T-helper 1 cell treated with Interleukin-12 subunit alpha and Interleukin-12 subunit beta and Interleukin-4 antibody, amounts not matched to agents 30 μg/mL and 1 μg/mL, for 36 hours (primary cell): ENCODE measurements around the gene IL21R.
"Not testable (repeated sequence)": the region's sequence is repeated elsewhere in the genome, so short reads cannot be mapped to it uniquely, and the experiment has no call there.

ENCODE experiments used
- H3K27ac Mint-ChIP-seq: one replicate; pipeline ENCODE4 v1.8.0; 2021; ENCODE audit warnings: mild to moderate bottlenecking, mixed read lengths
- H3K27me3 Mint-ChIP-seq: one replicate; pipeline ENCODE4 v1.8.0; 2021; ENCODE audit warnings: low read depth, mixed read lengths
- H3K36me3 Mint-ChIP-seq: one replicate; pipeline ENCODE4 v1.8.0; 2021; ENCODE audit warnings: low read depth, mixed read lengths
- H3K4me1 Mint-ChIP-seq: one replicate; pipeline ENCODE4 v1.8.0; 2021; ENCODE audit warnings: low read depth, mixed read lengths
- H3K4me3 Mint-ChIP-seq: one replicate; pipeline ENCODE4 v1.8.0; 2021; ENCODE audit warnings: mild to moderate bottlenecking, moderate library complexity, mixed read lengths
- H3K9me3 Mint-ChIP-seq: one replicate; pipeline ENCODE4 v1.8.0; 2021; ENCODE audit warnings: mixed read lengths

The IL21R gene

DNA sequence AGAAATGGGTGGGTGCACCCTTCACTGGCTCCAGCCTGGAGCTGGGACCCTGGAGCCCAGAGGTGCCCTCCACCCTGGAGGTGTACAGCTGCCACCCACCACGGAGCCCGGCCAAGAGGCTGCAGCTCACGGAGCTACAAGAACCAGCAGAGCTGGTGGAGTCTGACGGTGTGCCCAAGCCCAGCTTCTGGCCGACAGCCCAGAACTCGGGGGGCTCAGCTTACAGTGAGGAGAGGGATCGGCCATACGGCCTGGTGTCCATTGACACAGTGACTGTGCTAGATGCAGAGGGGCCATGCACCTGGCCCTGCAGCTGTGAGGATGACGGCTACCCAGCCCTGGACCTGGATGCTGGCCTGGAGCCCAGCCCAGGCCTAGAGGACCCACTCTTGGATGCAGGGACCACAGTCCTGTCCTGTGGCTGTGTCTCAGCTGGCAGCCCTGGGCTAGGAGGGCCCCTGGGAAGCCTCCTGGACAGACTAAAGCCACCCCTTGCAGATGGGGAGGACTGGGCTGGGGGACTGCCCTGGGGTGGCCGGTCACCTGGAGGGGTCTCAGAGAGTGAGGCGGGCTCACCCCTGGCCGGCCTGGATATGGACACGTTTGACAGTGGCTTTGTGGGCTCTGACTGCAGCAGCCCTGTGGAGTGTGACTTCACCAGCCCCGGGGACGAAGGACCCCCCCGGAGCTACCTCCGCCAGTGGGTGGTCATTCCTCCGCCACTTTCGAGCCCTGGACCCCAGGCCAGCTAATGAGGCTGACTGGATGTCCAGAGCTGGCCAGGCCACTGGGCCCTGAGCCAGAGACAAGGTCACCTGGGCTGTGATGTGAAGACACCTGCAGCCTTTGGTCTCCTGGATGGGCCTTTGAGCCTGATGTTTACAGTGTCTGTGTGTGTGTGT, 46.8 kb downstream of the IL21R start:
- Mint-ChIP-seq H3K9me3 (peaks cover 30% of the 10 kb centered on the region), H3K27me3 (no peaks in the 10 kb centered on the region), H3K27ac (peak overlapping the region; percentile 86), H3K4me1 (peaks cover 48% of the 10 kb centered on the region), H3K36me3 (peaks cover 81% of the 10 kb centered on the region), H3K4me3 (no peak overlapping the region)

DNA sequence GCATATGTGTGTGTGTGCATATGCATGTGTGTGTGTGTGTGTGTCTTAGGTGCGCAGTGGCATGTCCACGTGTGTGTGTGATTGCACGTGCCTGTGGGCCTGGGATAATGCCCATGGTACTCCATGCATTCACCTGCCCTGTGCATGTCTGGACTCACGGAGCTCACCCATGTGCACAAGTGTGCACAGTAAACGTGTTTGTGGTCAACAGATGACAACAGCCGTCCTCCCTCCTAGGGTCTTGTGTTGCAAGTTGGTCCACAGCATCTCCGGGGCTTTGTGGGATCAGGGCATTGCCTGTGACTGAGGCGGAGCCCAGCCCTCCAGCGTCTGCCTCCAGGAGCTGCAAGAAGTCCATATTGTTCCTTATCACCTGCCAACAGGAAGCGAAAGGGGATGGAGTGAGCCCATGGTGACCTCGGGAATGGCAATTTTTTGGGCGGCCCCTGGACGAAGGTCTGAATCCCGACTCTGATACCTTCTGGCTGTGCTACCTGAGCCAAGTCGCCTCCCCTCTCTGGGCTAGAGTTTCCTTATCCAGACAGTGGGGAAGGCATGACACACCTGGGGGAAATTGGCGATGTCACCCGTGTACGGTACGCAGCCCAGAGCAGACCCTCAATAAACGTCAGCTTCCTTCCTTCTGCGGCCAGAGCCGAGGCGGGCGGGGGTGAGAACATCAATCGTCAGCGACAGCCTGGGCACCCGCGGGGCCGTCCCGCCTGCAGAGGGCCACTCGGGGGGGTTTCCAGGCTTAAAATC, 47.6 kb downstream of the IL21R start:
- Mint-ChIP-seq H3K4me3 (no peak overlapping the region), H3K9me3 (peaks cover 25% of the 10 kb centered on the region), H3K27me3 (no peaks in the 10 kb centered on the region), H3K4me1 (peaks cover 53% of the 10 kb centered on the region), H3K27ac (peak overlapping the region; percentile 82), H3K36me3 (peaks cover 72% of the 10 kb centered on the region)

DNA sequence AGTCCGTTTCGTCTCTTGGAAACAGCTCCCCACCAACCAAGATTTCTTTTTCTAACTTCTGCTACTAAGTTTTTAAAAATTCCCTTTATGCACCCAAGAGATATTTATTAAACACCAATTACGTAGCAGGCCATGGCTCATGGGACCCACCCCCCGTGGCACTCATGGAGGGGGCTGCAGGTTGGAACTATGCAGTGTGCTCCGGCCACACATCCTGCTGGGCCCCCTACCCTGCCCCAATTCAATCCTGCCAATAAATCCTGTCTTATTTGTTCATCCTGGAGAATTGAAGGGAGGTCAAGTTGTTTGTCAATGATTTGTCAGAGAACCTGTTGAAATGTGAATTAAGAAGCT, 48.2 kb downstream of the IL21R start:
- Mint-ChIP-seq H3K9me3 (peaks cover 20% of the 10 kb centered on the region), H3K4me1 (peaks cover 54% of the 10 kb centered on the region), H3K27me3 (no peaks in the 10 kb centered on the region), H3K4me3 (no peak overlapping the region), H3K36me3 (peaks cover 67% of the 10 kb centered on the region), H3K27ac (peak overlapping the region; percentile 82)

DNA sequence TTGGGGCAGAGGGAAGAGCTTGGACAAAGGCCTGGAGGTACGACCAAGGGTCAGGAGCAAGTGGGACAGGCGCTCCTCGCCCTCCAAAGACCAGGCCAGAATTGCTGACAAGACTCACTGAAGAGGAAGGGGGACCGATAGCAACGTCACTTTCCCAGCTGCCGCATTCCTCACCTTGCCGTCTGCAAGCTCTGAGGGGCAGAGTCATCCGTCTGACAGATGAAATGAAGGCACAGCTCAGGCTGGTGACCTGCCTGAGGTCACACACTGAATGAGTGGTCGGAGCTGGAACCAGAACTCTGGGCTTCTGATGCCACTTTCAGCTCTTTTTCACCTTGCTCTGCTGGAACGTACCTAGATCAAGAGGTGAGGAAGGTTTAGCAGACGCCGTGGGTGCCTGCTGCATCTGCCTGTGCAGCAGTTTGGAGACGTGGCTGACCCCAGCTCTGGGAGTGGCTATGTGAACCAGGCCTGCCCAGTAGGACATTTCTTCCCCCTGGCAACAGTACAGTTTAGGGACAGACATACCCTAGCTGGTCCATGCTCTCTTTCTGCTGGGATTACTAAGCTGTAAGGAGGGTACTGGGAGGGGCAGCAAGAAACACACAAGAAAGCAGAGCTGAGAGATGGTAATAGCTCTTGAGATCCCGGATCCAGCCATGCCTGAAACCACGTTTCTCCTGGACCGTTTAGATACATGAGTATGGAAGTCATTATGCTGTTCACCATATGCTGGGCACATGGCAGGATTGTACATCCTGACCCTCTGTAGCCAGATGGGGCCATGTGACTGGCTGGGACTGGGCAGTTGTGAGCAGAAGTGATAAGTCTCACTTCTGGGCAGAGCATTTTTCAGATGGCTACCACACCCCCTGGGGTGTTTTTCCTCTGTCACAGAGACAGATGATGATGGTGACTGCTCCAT, 50.9 kb downstream of the IL21R start:
- Mint-ChIP-seq H3K4me3 (no peak overlapping the region), H3K27me3 (no peaks in the 10 kb centered on the region), H3K9me3 (peaks cover 11% of the 10 kb centered on the region), H3K36me3 (peaks cover 41% of the 10 kb centered on the region), H3K4me1 (peaks cover 60% of the 10 kb centered on the region), H3K27ac (peak overlapping the region; percentile 50)

DNA sequence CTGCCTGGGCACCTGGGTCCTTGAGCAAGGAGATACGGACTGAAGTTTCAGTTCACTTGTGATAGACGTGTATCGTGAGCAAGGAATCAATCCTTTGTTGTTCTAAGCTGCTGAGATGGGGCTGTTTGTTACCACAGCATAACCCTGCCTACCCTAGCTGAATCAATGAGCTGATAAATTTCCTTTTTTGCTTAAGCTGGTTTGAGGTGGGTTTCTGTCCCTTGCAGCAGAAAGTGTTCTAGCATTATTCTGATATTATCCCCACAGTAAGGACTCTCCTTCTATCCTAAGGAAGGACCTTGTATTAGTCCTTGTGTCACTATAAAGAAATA, 51.5 kb downstream of the IL21R start:
- peak overlapping the region; percentile 50 for H3K27ac Mint-ChIP-seq
- H3K4me3 Mint-ChIP-seq, result no peak overlapping the region
- H3K4me1 Mint-ChIP-seq, result peaks cover 54% of the 10 kb centered on the region
- no peaks in the 10 kb centered on the region for H3K27me3 Mint-ChIP-seq
- H3K36me3 Mint-ChIP-seq, result peaks cover 39% of the 10 kb centered on the region
- peaks cover 8% of the 10 kb centered on the region for H3K9me3 Mint-ChIP-seq

DNA sequence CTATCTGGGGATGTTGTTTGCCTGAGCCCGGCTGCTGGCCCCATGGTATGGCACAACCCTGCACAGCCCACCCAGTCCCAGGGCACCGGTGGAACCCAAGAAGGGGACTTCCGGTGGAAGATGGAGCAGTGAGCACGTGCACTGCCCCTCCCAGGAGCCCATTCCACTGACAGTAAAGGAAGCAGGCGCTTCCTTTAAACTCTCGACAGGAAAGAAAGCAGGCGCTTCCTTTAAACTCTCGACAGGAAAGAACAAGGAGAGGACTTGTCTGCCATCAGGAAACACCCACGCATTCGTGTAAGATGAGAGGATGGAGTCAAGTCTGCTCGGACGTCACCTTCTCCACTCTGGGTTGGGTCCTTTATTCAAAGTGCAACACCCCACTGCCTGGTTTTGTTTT, 53.7 kb downstream of the IL21R start:
- Mint-ChIP-seq H3K9me3 (peaks cover 8% of the 10 kb centered on the region), H3K4me1 (peaks cover 40% of the 10 kb centered on the region), H3K36me3 (peaks cover 28% of the 10 kb centered on the region), H3K4me3 (no peak overlapping the region), H3K27ac (peak overlapping the region; percentile 60), H3K27me3 (no peaks in the 10 kb centered on the region)

- peaks cover 19% of the 10 kb centered on the region for H3K36me3 Mint-ChIP-seq
- not testable (repeated sequence) for H3K9me3 Mint-ChIP-seq, H3K4me3 Mint-ChIP-seq, H3K27ac Mint-ChIP-seq, H3K27me3 Mint-ChIP-seq
- peaks cover 30% of the 10 kb centered on the region for H3K4me1 Mint-ChIP-seq
These were observed 55.6 kb downstream of the IL21R start for GRCh38 chr16:27457605-27457900.

- H3K27me3 Mint-ChIP-seq, result no peaks in the 10 kb centered on the region
- no peak overlapping the region for H3K27ac Mint-ChIP-seq
- no peak overlapping the region for H3K4me3 Mint-ChIP-seq
- peaks cover 29% of the 10 kb centered on the region for H3K4me1 Mint-ChIP-seq
- H3K9me3 Mint-ChIP-seq, result peaks cover 3% of the 10 kb centered on the region
- H3K36me3 Mint-ChIP-seq, result peaks cover 15% of the 10 kb centered on the region
These were observed 56.3 kb downstream of the IL21R start for GRCh38 chr16:27458258-27458657.

GRCh38 chr16:27458987-27459688, 57.2 kb downstream of the IL21R start:
- Mint-ChIP-seq H3K4me1 (peaks cover 34% of the 10 kb centered on the region), H3K36me3 (peaks cover 18% of the 10 kb centered on the region), H3K9me3 (no peaks in the 10 kb centered on the region), H3K27me3 (no peaks in the 10 kb centered on the region), H3K27ac (peak overlapping the region; percentile 19), H3K4me3 (no peak overlapping the region)

GRCh38 chr16:27460213-27460612, 58.2 kb downstream of the IL21R start:
- H3K4me1 Mint-ChIP-seq, result peaks cover 29% of the 10 kb centered on the region
- no peak overlapping the region for H3K4me3 Mint-ChIP-seq
- H3K27me3 Mint-ChIP-seq, result no peaks in the 10 kb centered on the region
- H3K27ac Mint-ChIP-seq, result no peak overlapping the region
- no peaks in the 10 kb centered on the region for H3K9me3 Mint-ChIP-seq
- peaks cover 22% of the 10 kb centered on the region for H3K36me3 Mint-ChIP-seq

GRCh38 chr16:27460663-27461482, 58.9 kb downstream of the IL21R start:
- H3K36me3 Mint-ChIP-seq, result peaks cover 24% of the 10 kb centered on the region
- H3K4me3 Mint-ChIP-seq, result no peak overlapping the region
- H3K27me3 Mint-ChIP-seq, result no peaks in the 10 kb centered on the region
- H3K4me1 Mint-ChIP-seq, result peaks cover 22% of the 10 kb centered on the region
- H3K27ac Mint-ChIP-seq, result no peak overlapping the region
- no peaks in the 10 kb centered on the region for H3K9me3 Mint-ChIP-seq

- Mint-ChIP-seq H3K4me1 (peaks cover 18% of the 10 kb centered on the region), H3K36me3 (peaks cover 28% of the 10 kb centered on the region), H3K9me3 (no peaks in the 10 kb centered on the region), H3K27ac (no peak overlapping the region), H3K4me3 (no peak overlapping the region), H3K27me3 (no peaks in the 10 kb centered on the region)
These were observed 59.7 kb downstream of the IL21R start for GRCh38 chr16:27461483-27462171.
